HEK293 (cell line): ENCODE results near the gene KATNAL1.

Experiments
- CTCF ChIA-PET: fragments of 350-600 bp; formaldehyde crosslinking; extraction: SDS; loops from one replicate; lab custom pipeline; 2021; ENCODE audit warnings: antibody characterized with exemption; lab: Yijun Ruan, JAX
- POLR2A ChIA-PET: fragments of 300-600 bp; formaldehyde crosslinking; extraction: SDS; loops from one replicate; lab custom pipeline; 2020; ENCODE audit warnings: antibody characterized with exemption, inconsistent platforms; lab: Yijun Ruan, JAX
- H3K27ac ChIP-seq: fragments of 200-500 bp; sonication (Bioruptor generic); 2 replicates; pipeline ENCODE4 v1.5.1; 2014; ENCODE audit warnings: low read depth, low read length, control low read depth, inconsistent platforms; ENCODE audit errors: extremely low read depth
- H3K36me3 ChIP-seq, 2 experiments: fragments of 200-500 bp in 1 of 2; sonication (Bioruptor generic) in 1 of 2; 1 replicate in 1 of 2; 2 replicates in 1 of 2; pipeline ENCODE4 v1.5.1; 2014 to 2017; ENCODE audit warnings: inconsistent platforms in 2 of 2, low read length in 2 of 2; ENCODE audit not compliant: control insufficient read depth in 2 of 2, insufficient read depth in 1 of 2
- H3K4me1 ChIP-seq: fragments of 200-500 bp; sonication (Bioruptor generic); 2 replicates; pipeline ENCODE4 v1.5.1; 2014; ENCODE audit warnings: mild to moderate bottlenecking, low read length, inconsistent platforms; ENCODE audit not compliant: control insufficient read depth, insufficient read depth
- H3K4me3 ChIP-seq: 2 replicates; pipeline ENCODE4 v1.5.1; 2011; ENCODE audit warnings: low read depth, mild to moderate bottlenecking, control low read depth, low read length, moderate library complexity
- H3K9me3 ChIP-seq: fragments of 200-500 bp; sonication (Bioruptor generic); 2 replicates; pipeline ENCODE4 v1.5.1; 2014; ENCODE audit warnings: low read depth, low read length, inconsistent platforms; ENCODE audit not compliant: control insufficient read depth, insufficient read depth
- EGR2 ChIP-seq: fragments of 450-650 bp; formaldehyde crosslinking; IDR thresholded peaks from 2 replicates; pipeline ENCODE4 v1.5.1; 2016; ENCODE audit warnings: low read depth, missing biosample characterization, missing genetic modification characterization
- GLIS1 ChIP-seq: fragments of 450-650 bp; formaldehyde crosslinking; IDR thresholded peaks from 2 replicates; pipeline ENCODE4 v1.5.1; 2016; ENCODE audit warnings: missing biosample characterization, missing genetic modification characterization
- GLIS2 ChIP-seq: fragments of 450-650 bp; formaldehyde crosslinking; IDR thresholded peaks from 2 replicates; pipeline ENCODE4 v1.5.1; 2016; ENCODE audit warnings: missing biosample characterization, missing genetic modification characterization
- HOXD13 ChIP-seq: sonication (generic); formaldehyde crosslinking; IDR thresholded peaks from 2 replicates; pipeline ENCODE4 v1.8.0; 2022; ENCODE audit warnings: missing genetic modification reagents, borderline replicate concordance
- OSR2 ChIP-seq: fragments of 450-650 bp; formaldehyde crosslinking; IDR thresholded peaks from 2 replicates; pipeline ENCODE4 v1.5.1; 2016; ENCODE audit warnings: missing biosample characterization, missing genetic modification characterization
- SETDB1 ChIP-seq: IDR thresholded peaks from one replicate; pipeline ENCODE4 v1.6.1; 2017; ENCODE audit warnings: mild to moderate bottlenecking, low read length, moderate library complexity, mixed read lengths; ENCODE audit not compliant: insufficient read length
- ZBTB11 ChIP-seq: fragments of 450-650 bp; formaldehyde crosslinking; conservative IDR thresholded peaks from 2 replicates; pipeline ENCODE4 v1.5.1; 2016; ENCODE audit warnings: low read depth, missing biosample characterization, missing genetic modification characterization
- ZIC2 ChIP-seq: fragments of 450-650 bp; formaldehyde crosslinking; IDR thresholded peaks from 2 replicates; pipeline ENCODE4 v1.5.1; 2016; ENCODE audit warnings: missing biosample characterization, missing genetic modification characterization
- ZNF184 ChIP-seq: fragments of 450-650 bp; IDR thresholded peaks from 2 replicates; pipeline ENCODE4 v1.5.1; 2018; ENCODE audit warnings: missing biosample characterization, mild to moderate bottlenecking, missing genetic modification characterization
- ZNF23 ChIP-seq: fragments of 450-650 bp; formaldehyde crosslinking; IDR thresholded peaks from 2 replicates; pipeline ENCODE4 v1.5.1; 2016; ENCODE audit warnings: missing biosample characterization, missing genetic modification characterization, borderline replicate concordance
- ZNF280D ChIP-seq: fragments of 450-650 bp; formaldehyde crosslinking; IDR thresholded peaks from 2 replicates; pipeline ENCODE4 v1.5.1; 2016; ENCODE audit warnings: missing biosample characterization, missing genetic modification characterization
- ZNF292 ChIP-seq: fragments of 450-650 bp; formaldehyde crosslinking; IDR thresholded peaks from 2 replicates; pipeline ENCODE4 v1.5.1; 2016; ENCODE audit warnings: low read depth, missing biosample characterization, missing genetic modification characterization, borderline replicate concordance
- ZNF311 ChIP-seq: fragments of 450-650 bp; formaldehyde crosslinking; IDR thresholded peaks from 2 replicates; pipeline ENCODE4 v1.5.1; 2017; ENCODE audit warnings: missing biosample characterization, missing genetic modification characterization, borderline replicate concordance
- ZNF629 ChIP-seq: fragments of 450-650 bp; formaldehyde crosslinking; IDR thresholded peaks from 2 replicates; pipeline ENCODE4 v1.5.1; 2017; ENCODE audit warnings: missing biosample characterization, missing genetic modification characterization
- TF ChIP-seq, protein P1 (sequence below): fragments of 450-650 bp; formaldehyde crosslinking; IDR thresholded peaks from 2 replicates; pipeline ENCODE4 v1.5.1; 2016; ENCODE audit warnings: missing biosample characterization, missing genetic modification characterization

Gene KATNAL1

GRCh38 chr13:30224732-30225131 lies 82.6 kb downstream of the KATNAL1 start:
- no peaks in the 10 kb centered on the region for H3K4me1 ChIP-seq
- H3K36me3 ChIP-seq = peaks cover 7 to 44% of the 10 kb centered on the region in 2 experiments; a peak in 2 of 3 replicates
- no peak overlapping the region for H3K4me3 ChIP-seq
- CTCF ChIA-PET = interaction anchor here (0.6 kb wide), 1 partner anchor 180 kb away, joined by 3 read pairs; no protein-coding TSS in a partner anchor
- POLR2A ChIA-PET = no interaction called here
- TF ChIP-seq SETDB1 (peak; percentile 46), ZNF280D (no peak)
- TF ChIP-seq, all 188 proteins: peak for 1
- H3K27ac ChIP-seq = no peak overlapping the region
- H3K9me3 ChIP-seq = no peaks in the 10 kb centered on the region

- Histone ChIP-seq H3K27ac (no peak overlapping the region), H3K9me3 (no peaks in the 10 kb centered on the region), H3K4me1 (no peaks in the 10 kb centered on the region), H3K36me3 (peaks cover 7 to 36% of the 10 kb centered on the region in 2 experiments; a peak in 2 of 3 replicates), H3K4me3 (no peak overlapping the region)
- ChIA-PET CTCF (interaction anchor here (1.2 kb wide), 1 partner anchor 91 kb away, joined by 4 read pairs; no protein-coding TSS in a partner anchor), POLR2A (no interaction called here)
- TF ChIP-seq ZNF184 (tag by site-specific recombination) (no peak), HOXD13 (CRISPR knock-in tag) (no peak), ZNF311 (tag by site-specific recombination) (no peak), GLIS2 (tag by site-specific recombination) (no peak), ZNF629 (no peak), ZNF292 (no peak), EGR2 (tag by site-specific recombination) (no peak), ZBTB11 (tag by site-specific recombination) (no peak)
These were observed 85.1 kb downstream of the KATNAL1 start for GRCh38 chr13:30222254-30222653.

DNA sequence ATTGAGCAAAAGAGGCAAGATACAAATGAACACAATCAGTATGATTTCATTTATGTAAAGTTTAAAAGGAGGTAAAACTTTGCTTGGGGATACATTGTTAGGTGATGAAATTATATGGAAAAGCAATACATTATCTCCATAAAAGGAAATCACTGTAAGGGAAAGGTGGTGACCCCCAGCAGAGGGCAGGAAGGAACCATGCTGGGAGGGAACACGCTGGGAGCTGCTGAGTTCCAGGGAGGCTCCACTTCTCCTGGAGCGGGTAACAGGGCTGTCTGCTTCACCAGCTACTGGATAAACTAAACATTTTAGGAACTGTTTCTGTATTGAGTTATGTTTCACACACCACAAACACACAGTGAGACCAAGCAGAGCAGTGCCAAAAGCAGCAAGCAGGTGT lies 91.2 kb downstream of the KATNAL1 start:
- Histone ChIP-seq H3K9me3 (no peaks in the 10 kb centered on the region), H3K36me3 (peaks cover 3 to 7% of the 10 kb centered on the region in 2 experiments; a peak in 2 of 3 replicates), H3K4me1 (no peaks in the 10 kb centered on the region), H3K4me3 (no peak overlapping the region), H3K27ac (no peak overlapping the region)
- ChIA-PET CTCF (interaction anchor here (0.7 kb wide), 1 partner anchor 237 kb away, joined by 3 read pairs; no protein-coding TSS in a partner anchor), POLR2A (no interaction called here)
- TF ChIP-seq ZNF23 (tag by site-specific recombination) = no peak
- peak; percentile 62 for TF ChIP-seq GLIS1 (tag by site-specific recombination)
- peak; percentile 69 for TF ChIP-seq ZIC2 (tag by site-specific recombination)
- TF ChIP-seq, protein P1, sequence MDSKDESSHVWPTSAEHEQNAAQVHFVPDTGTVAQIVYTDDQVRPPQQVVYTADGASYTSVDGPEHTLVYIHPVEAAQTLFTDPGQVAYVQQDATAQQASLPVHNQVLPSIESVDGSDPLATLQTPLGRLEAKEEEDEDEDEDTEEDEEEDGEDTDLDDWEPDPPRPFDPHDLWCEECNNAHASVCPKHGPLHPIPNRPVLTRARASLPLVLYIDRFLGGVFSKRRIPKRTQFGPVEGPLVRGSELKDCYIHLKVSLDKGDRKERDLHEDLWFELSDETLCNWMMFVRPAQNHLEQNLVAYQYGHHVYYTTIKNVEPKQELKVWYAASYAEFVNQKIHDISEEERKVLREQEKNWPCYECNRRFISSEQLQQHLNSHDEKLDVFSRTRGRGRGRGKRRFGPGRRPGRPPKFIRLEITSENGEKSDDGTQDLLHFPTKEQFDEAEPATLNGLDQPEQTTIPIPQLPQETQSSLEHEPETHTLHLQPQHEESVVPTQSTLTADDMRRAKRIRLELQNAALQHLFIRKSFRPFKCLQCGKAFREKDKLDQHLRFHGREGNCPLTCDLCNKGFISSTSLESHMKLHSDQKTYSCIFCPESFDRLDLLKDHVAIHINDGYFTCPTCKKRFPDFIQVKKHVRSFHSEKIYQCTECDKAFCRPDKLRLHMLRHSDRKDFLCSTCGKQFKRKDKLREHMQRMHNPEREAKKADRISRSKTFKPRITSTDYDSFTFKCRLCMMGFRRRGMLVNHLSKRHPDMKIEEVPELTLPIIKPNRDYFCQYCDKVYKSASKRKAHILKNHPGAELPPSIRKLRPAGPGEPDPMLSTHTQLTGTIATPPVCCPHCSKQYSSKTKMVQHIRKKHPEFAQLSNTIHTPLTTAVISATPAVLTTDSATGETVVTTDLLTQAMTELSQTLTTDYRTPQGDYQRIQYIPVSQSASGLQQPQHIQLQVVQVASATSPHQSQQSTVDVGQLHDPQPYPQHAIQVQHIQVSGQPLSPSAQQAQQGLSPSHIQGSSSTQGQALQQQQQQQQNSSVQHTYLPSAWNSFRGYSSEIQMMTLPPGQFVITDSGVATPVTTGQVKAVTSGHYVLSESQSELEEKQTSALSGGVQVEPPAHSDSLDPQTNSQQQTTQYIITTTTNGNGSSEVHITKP (tag by site-specific recombination) = peak; percentile 58
- TF ChIP-seq OSR2 (tag by site-specific recombination) = 0 out of 2 replicates have a peak, but pooled peaks have one; percentile 9
